Tongue (tissue), 3 donors: ENCODE data around the gene KRTAP2-1. TPM values are rescaled to one million over a fixed set of nuclear protein-coding genes. Genes with fewer than 3 reads are reported as not detected.

Experiments
- DNase-seq: peaks from one replicate; pipeline ENCODE4 v3.0.0-alpha.2; 2015
- small RNA-seq: library from RNA; depleted of rRNA; stranded (forward); fragments of <200 nt; gene quantifications from one replicate; pipeline ENCODE3, GENCODE V24; 2014; ENCODE audit warnings: low replicate concordance
- total RNA-seq: library from RNA; depleted of rRNA; stranded (reverse); fragments of >200 nt; gene quantifications from one replicate; pipeline ENCODE4 v1.2.3, GENCODE V29; 2014

KRTAP2-1 gene
- total RNA-seq, 1 donor from 2014 or later = not detected

DNA sequence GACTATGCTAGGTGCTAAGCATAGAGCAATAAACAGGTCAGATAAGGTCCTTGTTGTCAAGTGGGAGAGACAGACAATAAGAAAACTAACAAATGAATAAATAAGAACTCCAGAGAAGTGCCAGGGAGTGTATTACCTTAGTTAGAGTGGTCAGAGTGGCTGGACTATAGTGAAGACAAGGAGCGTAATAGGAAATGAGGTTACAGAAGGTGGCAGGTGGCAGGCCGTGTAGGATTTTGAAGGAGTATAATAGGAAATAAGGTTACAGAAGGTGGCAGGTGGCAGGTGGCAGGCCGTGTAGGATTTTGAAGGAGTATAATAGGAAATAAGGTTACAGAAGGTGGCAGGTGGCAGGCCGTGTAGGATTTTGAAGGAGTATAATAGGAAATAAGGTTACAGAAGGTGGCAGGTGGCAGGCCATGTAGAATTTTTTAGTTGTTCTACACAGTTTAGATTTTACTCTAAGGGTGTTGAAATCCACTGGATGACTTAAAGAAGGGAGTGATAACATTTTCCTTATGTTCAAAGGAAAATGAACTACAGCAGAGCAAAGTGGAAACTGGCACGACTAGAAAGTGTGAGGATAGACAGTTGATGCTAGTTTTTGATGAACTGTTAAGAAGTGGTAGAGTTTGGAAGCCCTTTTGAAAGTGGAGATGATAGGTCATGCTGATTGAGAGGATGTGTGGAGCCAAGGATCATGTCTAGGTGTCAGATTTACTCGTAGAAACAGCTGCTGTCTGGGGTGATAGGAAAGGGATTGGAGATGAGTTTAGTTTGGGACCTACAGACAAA lies 34.6 kb downstream of the KRTAP2-1 start:
- DNase-seq = peak; percentile 44

GRCh38 chr17:41010441-41010840 lies 36.7 kb downstream of the KRTAP2-1 start:
- DNase-seq = no peak

DNA sequence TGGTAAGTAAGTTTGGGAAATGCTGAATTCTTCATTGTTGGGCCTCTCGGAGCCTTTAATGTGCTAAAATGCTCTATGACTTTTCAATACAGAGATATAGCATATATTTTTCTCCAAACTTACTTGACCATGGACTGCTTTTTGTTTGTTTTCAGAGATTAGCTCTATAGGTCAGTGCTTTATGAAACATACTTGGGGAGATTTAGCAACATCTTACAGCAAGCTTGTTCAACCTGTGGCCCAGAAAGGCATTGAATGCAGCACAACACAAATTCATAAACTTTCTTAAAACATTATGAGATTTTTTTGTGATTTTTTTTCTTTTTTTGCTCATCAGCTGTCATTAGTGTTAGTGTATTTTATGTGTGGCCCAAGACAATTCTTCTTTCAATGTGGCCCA lies 37.2 kb downstream of the KRTAP2-1 start:
- DNase-seq = no peak

DNA sequence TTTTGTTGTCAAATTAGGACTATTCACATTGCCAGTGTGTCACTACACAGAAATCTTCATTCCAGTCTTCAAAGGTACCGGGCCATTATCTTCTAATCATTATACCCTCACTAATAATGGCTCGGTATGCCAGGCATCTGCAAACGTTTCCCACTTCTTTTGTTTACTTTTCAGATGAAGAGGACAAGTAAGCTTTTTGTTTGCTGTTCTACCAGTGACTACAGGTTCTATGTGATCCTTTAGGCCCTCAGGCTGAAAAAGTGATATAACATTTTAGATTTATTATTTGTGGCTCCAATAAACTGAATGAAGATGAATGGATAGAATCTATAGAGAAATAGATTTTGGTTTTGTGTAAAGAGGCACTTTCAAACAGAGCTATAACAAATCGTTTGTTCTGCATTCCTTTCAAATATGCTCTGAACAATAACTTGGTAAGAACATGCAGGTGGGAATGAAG lies 37.8 kb downstream of the KRTAP2-1 start:
- DNase-seq = no peak

DNA sequence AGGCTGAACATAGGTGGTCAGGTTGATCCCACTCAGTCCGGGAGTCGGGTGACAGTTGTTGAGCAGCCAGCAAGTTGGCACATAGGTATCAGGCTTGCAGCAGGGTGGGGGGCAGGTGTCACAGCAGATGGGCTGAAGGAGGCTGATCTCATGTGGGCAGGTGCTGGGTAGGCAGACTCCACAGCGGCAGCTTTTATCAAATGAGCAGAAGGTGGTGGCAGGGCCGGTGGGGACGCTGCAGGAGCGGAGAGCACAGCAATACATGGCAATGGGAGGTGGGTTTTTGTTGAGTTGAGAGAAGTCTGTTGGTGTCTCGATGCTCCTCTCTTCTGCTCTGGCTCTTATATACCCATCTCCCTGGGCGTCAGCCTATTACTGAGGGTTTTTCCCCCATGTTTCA lies 38.3 kb downstream of the KRTAP2-1 start, which contains the start of gene KRTAP3-1:
Gene KRTAP3-1, minus strand, starts transcription at position 318 of the 400 bp plus-strand sequence. Its CDS starts 54 bp downstream, at position 264.
- DNase-seq = peak; percentile 16

DNA sequence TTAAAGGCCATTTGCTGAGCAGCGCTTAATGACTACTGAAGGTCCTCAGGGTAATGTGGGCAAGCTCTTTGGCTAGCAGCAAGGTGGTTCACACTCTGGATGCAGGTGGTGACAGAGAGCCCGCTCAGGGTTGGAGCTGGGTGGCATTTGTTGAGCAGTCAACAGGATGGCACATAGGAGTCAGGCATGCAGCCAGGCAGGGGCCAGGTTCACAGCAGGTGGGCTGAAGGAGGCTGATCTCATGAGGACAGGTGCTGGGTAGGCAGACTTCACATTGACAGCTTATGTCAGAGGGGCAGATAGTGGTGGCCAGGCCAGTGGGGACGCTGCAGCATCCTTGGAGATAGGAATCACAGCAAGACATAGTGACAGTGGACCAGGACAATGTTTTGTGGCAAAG lies 42.7 kb downstream of the KRTAP2-1 start:
- DNase-seq = peak; percentile 27

GRCh38 chr17:41003926-41004325 lies 43.2 kb downstream of the KRTAP2-1 start:
- DNase-seq = no peak

DNA sequence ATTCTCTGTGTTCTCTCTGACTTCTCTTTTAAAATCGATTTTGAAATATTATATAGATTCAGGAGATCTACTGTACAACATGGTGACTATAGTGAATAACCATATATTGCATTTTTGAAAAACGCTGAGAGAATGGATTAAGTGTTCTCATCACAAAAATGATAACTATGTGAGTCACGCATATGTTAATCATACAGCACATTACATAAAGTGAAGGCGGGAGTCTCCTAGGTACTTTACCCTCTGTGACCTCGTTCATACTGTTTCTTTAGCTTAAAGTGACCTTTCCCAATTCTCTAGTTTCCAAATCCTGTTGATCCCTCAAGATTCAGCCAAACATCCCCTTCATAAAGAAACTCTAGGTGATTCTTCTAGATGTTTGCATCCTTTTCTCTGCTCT lies 44.3 kb downstream of the KRTAP2-1 start:
- no peak for DNase-seq

DNA sequence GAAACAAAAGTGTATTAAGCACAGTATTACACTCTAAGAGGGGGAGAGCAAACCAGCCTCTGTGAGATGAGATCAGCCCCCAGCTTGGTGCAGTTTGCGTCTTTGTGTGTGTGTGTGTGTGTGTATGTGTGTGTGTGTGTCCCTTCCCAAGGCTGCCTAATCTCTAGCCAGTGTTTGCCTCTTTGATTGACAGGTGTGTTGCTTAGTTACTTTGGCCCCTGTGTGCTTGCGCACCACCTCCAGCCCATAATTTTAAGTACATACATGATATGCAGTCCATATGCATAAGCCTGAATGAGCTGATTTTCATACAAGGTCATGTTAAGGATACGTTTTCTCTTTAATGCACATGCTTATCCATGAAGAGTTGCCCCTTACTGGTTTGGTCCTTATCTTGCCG lies 45.3 kb downstream of the KRTAP2-1 start:
- no peak for DNase-seq

DNA sequence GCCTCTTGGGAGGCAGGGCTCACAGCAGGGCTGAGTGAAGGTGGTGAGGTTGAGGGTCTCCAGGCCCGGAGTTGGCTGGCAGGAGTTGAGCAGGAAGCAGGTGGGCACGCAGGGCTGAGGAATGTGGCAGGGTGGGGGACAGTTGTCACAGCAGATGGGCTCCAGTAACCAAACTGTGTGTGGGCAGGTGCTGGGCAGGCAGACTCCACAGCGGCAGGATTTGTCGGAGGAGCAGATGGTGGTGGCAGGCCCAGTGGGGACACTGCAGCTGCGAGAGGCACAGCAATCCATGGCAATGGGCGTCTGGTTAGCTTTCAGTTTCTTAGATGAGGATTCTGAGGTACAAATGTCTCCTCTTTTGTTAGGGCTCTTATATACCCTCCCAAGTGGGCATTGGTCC lies 47.6 kb downstream of the KRTAP2-1 start, which contains the start of gene KRTAP3-2:
Gene KRTAP3-2, minus strand, starts transcription at position 344 of the 400 bp plus-strand sequence. Its CDS starts 53 bp downstream, at position 291.
- peak; percentile 56 for DNase-seq

DNA sequence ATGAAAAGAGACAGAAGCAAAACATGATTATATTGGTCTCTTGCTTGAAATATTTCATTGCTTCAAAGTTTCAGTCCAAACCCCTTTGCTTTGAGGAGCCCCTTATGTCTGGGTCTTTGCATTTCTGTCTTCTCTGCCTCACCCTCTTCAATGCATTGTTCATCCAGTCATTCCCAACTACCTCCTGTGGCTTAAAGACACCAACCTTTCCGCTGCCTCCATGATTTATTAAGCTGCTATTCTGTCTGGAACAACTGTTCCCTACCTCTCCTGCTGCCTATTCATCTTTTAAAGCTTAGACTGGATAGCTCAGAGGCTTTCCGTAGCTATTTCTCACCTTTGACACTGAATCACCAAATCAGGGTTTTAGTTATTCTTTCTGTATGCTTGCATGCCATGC lies 49.8 kb downstream of the KRTAP2-1 start:
- no peak for DNase-seq

- no peak for DNase-seq
These were observed 50.3 kb downstream of the KRTAP2-1 start for GRCh38 chr17:40996829-40997228.

Small RNA genes within 50 kb of the gene (small RNA-seq; reads per million reads assigned to genes)
- gene KRTAP3-4P = not detected

Other genes with a start within 250 kb of the KRTAP2-1 start
- gene KRT28, start 247.4 kb downstream of the KRTAP2-1 start, total RNA-seq = not detected
- gene KRT10, start 224.7 kb downstream of the KRTAP2-1 start, total RNA-seq = 13.6 TPM
- gene KRT12, start 180.1 kb downstream of the KRTAP2-1 start, total RNA-seq = not detected
- 0.51 TPM for gene KRT20, start 162.1 kb downstream of the KRTAP2-1 start, total RNA-seq
- gene KRT23, start 109.7 kb downstream of the KRTAP2-1 start, total RNA-seq = 26.3 TPM
- 1.8 TPM for gene KRT39, start 80.4 kb downstream of the KRTAP2-1 start, total RNA-seq
- gene KRT40, start 63.0 kb downstream of the KRTAP2-1 start, total RNA-seq = 7.7 TPM
- not detected for gene KRTAP3-3, start 53.2 kb downstream of the KRTAP2-1 start, total RNA-seq
- gene KRTAP3-2, start 47.4 kb downstream of the KRTAP2-1 start, total RNA-seq = not detected
- not detected for gene KRTAP3-1, start 38.2 kb downstream of the KRTAP2-1 start, total RNA-seq
- not detected for gene KRTAP1-5, start 20.1 kb downstream of the KRTAP2-1 start, total RNA-seq
- not detected for gene KRTAP1-4, start 17.1 kb downstream of the KRTAP2-1 start, total RNA-seq
- gene KRTAP1-3, start 12.4 kb downstream of the KRTAP2-1 start, total RNA-seq = not detected
- not detected for gene KRTAP1-1, start 5.9 kb downstream of the KRTAP2-1 start, total RNA-seq
- not detected for gene KRTAP2-2, start 7.9 kb upstream of the KRTAP2-1 start, total RNA-seq
- not detected for gene KRTAP2-3, start 12.8 kb upstream of the KRTAP2-1 start, total RNA-seq
- not detected for gene KRTAP2-4, start 18.6 kb upstream of the KRTAP2-1 start, total RNA-seq
- gene KRTAP4-7, start 36.8 kb upstream of the KRTAP2-1 start, total RNA-seq = not detected
- gene KRTAP4-8, start 50.8 kb upstream of the KRTAP2-1 start, total RNA-seq = not detected
- gene KRTAP4-16, start 54.9 kb upstream of the KRTAP2-1 start, total RNA-seq = not detected
- not detected for gene KRTAP4-9, start 58.1 kb upstream of the KRTAP2-1 start, total RNA-seq
- gene KRTAP4-11, start 71.1 kb upstream of the KRTAP2-1 start, total RNA-seq = not detected
- not detected for gene KRTAP4-12, start 76.9 kb upstream of the KRTAP2-1 start, total RNA-seq
- gene KRTAP4-6, start 93.2 kb upstream of the KRTAP2-1 start, total RNA-seq = not detected
- not detected for gene KRTAP4-5, start 102.5 kb upstream of the KRTAP2-1 start, total RNA-seq
- gene KRTAP4-4, start 113.4 kb upstream of the KRTAP2-1 start, total RNA-seq = not detected
- gene KRTAP4-3, start 120.9 kb upstream of the KRTAP2-1 start, total RNA-seq = not detected
- gene KRTAP4-2, start 130.9 kb upstream of the KRTAP2-1 start, total RNA-seq = not detected
- gene KRTAP4-1, start 137.6 kb upstream of the KRTAP2-1 start, total RNA-seq = not detected
- gene KRTAP9-1, start 142.6 kb upstream of the KRTAP2-1 start, total RNA-seq = not detected
- gene KRTAP9-2, start 179.3 kb upstream of the KRTAP2-1 start, total RNA-seq = not detected
- not detected for gene KRTAP9-3, start 185.1 kb upstream of the KRTAP2-1 start, total RNA-seq
- gene KRTAP9-8, start 190.7 kb upstream of the KRTAP2-1 start, total RNA-seq = not detected
- gene KRTAP9-4, start 202.4 kb upstream of the KRTAP2-1 start, total RNA-seq = not detected
- gene KRTAP9-9, start 208.1 kb upstream of the KRTAP2-1 start, total RNA-seq = not detected
- gene KRTAP9-6, start 218.1 kb upstream of the KRTAP2-1 start, total RNA-seq = not detected
- gene KRTAP9-7, start 228.4 kb upstream of the KRTAP2-1 start, total RNA-seq = not detected